ENCODE results near the gene CYP1A2. TPM values are rescaled to one million over a fixed set of nuclear protein-coding genes. Genes with fewer than 3 reads are reported as not detected.
A peak's percentile ranks its signal among the peaks of the same experiment; 100 is the strongest.

The CYP1A2 gene
- total and polyA plus RNA-seq, 5 donors from 2014 or later, result not detected

GRCh38 chr15:74763416-74763815 is 14.8 kb downstream of the CYP1A2 start:
- Histone ChIP-seq H3K27me3 (ENCODE audit: control insufficient read depth, insufficient read depth, low read length) (no peaks in the 10 kb centered on the region), H3K4me3 (ENCODE audit: low read depth, low read length) (no peak overlapping the region), H3K27ac (ENCODE audit: insufficient read depth, low read length, poor library complexity, severe bottlenecking) (no peak overlapping the region), H3K36me3 (ENCODE audit: control insufficient read depth, insufficient read depth, low read length) (no peaks in the 10 kb centered on the region), H3K9me3 (ENCODE audit: control insufficient read depth in 2 of 2, low read length in 2 of 2) (no peaks in the 10 kb centered on the region), H3K4me1 (ENCODE audit: control insufficient read depth, insufficient read depth, low read length, poor library complexity, severe bottlenecking) (no peaks in the 10 kb centered on the region)
- no peak for DNase-seq
- Mint-ChIP-seq H3K27ac (no peak overlapping the region), H3K27me3 (peaks cover 21% of the 10 kb centered on the region), H3K36me3 (no peaks in the 10 kb centered on the region), H3K9me3 (no peaks in the 10 kb centered on the region), H3K4me3 (no peak overlapping the region), H3K4me1 (no peaks in the 10 kb centered on the region)
- ATAC-seq (ENCODE audit: low read depth in 2 of 2), result no peak

DNA sequence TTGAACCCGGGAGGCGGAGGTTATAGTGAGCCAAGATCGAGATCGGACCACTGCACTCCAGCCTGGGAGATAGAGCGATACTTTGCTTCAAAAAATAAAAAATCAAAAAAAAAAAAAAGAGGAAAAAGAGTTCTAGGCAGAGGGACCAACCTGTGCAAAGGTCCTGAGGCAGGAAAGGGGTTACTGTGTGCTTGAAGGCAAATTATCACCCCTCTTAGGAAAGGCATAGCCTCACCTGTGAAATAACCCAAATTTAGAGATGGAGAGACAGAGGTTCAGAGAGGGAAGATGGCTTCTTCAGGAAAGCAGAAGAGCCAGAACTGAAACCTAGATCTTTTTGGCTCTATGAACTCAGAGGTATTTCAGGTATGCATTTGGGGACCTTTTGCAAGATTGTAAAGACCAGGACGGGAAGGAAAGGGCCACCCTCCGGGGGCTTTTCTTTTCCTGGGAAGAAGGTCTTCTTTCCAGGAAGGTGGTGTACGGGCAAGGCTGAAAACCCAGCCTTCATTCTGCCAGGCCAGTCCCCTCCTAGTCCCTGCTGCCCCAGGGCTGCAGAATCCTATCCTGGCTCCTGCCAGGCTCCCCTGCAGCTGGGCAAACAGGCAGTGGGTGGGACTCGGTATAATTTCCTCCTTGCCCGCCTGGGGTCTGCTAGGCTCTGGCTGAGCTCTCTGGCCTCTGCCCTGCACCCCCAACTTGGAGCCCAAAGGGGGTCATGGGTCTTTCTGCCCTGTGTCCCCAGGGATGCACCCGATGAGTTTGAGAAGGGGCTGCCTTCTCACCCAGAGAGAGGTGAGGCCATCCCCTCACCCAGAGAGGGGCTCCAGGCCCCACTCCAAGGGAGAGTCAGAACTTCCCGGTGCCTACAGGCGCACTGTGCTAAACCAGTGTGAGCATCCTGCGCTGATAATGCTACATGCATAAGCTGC is 18.8 kb downstream of the CYP1A2 start:
- H3K4me1 Mint-ChIP-seq, result peaks cover 4 to 22% (median 10%) of the 10 kb centered on the region in 4 donors
- H3K9me3 Mint-ChIP-seq, result no peaks in the 10 kb centered on the region
- H3K27ac Mint-ChIP-seq, result no peak overlapping the region
- ATAC-seq (ENCODE audit: low read depth in 2 of 2) (no peak), DNase-seq (no peak)
- no peaks in the 10 kb centered on the region for H3K27me3 ChIP-seq (ENCODE audit: control insufficient read depth, insufficient read depth, low read length)
- H3K4me1 ChIP-seq (ENCODE audit: control insufficient read depth, insufficient read depth, low read length, poor library complexity, severe bottlenecking), result peaks cover 19% of the 10 kb centered on the region
- no peaks in the 10 kb centered on the region for H3K36me3 ChIP-seq (ENCODE audit: control insufficient read depth, insufficient read depth, low read length)
- H3K27ac ChIP-seq (ENCODE audit: insufficient read depth, low read length, poor library complexity, severe bottlenecking), result no peak overlapping the region
- H3K36me3 Mint-ChIP-seq, result no peaks in the 10 kb centered on the region
- no peak overlapping the region for H3K4me3 Mint-ChIP-seq
- no peak overlapping the region for H3K4me3 ChIP-seq (ENCODE audit: low read depth, low read length)
- no peaks in the 10 kb centered on the region for H3K9me3 ChIP-seq (ENCODE audit: control insufficient read depth in 2 of 2, low read length in 2 of 2)
- H3K27me3 Mint-ChIP-seq, result peaks cover 32% of the 10 kb centered on the region

DNA sequence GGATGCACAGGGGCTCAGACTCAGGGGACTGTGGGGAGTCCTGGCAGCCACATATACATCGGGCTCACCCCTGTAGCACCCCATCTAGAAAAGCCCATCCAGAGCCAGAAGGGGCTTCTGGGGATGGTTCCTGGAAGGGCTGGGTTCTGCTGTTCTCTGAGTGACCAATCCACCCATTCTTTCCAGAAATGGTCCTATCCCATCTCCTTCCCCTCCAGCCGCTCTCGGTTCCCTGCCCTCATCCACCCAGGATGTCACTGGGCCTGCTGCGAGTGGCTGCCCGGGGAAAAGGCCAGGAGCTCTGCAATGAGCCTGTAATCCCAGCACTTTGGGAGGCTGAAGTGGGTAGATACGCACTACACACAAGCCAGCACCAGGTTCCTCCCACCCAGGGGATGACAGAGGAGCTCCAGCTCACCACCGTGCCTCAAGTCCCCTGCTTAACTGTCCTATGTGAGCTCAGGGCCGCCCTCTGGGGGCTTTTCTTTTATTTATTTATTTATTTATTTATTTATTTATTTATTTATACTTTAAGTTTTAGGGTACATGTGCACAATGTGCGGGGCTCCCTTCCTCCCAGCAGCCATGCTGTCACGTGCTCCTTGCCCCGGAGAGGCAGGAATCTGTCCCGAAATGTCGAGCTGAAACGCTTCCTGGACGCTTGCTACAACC is 19.6 kb downstream of the CYP1A2 start:
- H3K4me1 ChIP-seq (ENCODE audit: control insufficient read depth, insufficient read depth, low read length, poor library complexity, severe bottlenecking), result peaks cover 19% of the 10 kb centered on the region
- DNase-seq (no peak), ATAC-seq (ENCODE audit: low read depth in 2 of 2) (no peak)
- H3K4me1 Mint-ChIP-seq, result peaks cover 4 to 27% (median 10%) of the 10 kb centered on the region in 4 donors
- H3K27me3 ChIP-seq (ENCODE audit: control insufficient read depth, insufficient read depth, low read length), result no peaks in the 10 kb centered on the region
- H3K9me3 Mint-ChIP-seq, result no peaks in the 10 kb centered on the region
- H3K27ac Mint-ChIP-seq, result peak overlapping the region in 2 of 3 donors; percentile 34 to 67
- H3K36me3 Mint-ChIP-seq, result no peaks in the 10 kb centered on the region
- no peaks in the 10 kb centered on the region for H3K36me3 ChIP-seq (ENCODE audit: control insufficient read depth, insufficient read depth, low read length)
- H3K4me3 ChIP-seq (ENCODE audit: low read depth, low read length), result no peak overlapping the region
- H3K27me3 Mint-ChIP-seq, result peaks cover 32% of the 10 kb centered on the region
- H3K4me3 Mint-ChIP-seq, result no peak overlapping the region
- no peak overlapping the region for H3K27ac ChIP-seq (ENCODE audit: insufficient read depth, low read length, poor library complexity, severe bottlenecking)
- H3K9me3 ChIP-seq (ENCODE audit: control insufficient read depth in 2 of 2, low read length in 2 of 2), result no peaks in the 10 kb centered on the region

- Mint-ChIP-seq H3K4me1 (peaks cover 5 to 33% (median 12%) of the 10 kb centered on the region in 4 donors), H3K4me3 (peak overlapping the region in 1 of 4 donors; percentile 1), H3K36me3 (no peaks in the 10 kb centered on the region), H3K9me3 (no peaks in the 10 kb centered on the region), H3K27ac (peak overlapping the region in 2 of 3 donors; percentile 34 to 67), H3K27me3 (peaks cover 32% of the 10 kb centered on the region)
- DNase-seq (peak; percentile 54 to 64 (median 62)), ATAC-seq (ENCODE audit: low read depth in 2 of 2) (peak in 1 of 2 donors; percentile 52)
- no peaks in the 10 kb centered on the region for H3K36me3 ChIP-seq (ENCODE audit: control insufficient read depth, insufficient read depth, low read length)
- H3K4me3 ChIP-seq (ENCODE audit: low read depth, low read length), result no peak overlapping the region
- no peak overlapping the region for H3K27ac ChIP-seq (ENCODE audit: insufficient read depth, low read length, poor library complexity, severe bottlenecking)
- H3K27me3 ChIP-seq (ENCODE audit: control insufficient read depth, insufficient read depth, low read length), result no peaks in the 10 kb centered on the region
- H3K4me1 ChIP-seq (ENCODE audit: control insufficient read depth, insufficient read depth, low read length, poor library complexity, severe bottlenecking), result peaks cover 24% of the 10 kb centered on the region
- H3K9me3 ChIP-seq (ENCODE audit: control insufficient read depth in 2 of 2, low read length in 2 of 2), result no peaks in the 10 kb centered on the region
Measured at GRCh38 chr15:74768771-74769342, 20.2 kb downstream of the CYP1A2 start.

GRCh38 chr15:74769463-74770025 is 20.9 kb downstream of the CYP1A2 start:
- no peaks in the 10 kb centered on the region for H3K9me3 Mint-ChIP-seq
- no peak for DNase-seq
- H3K4me3 Mint-ChIP-seq, result no peak overlapping the region
- H3K4me1 Mint-ChIP-seq, result peaks cover 5 to 40% (median 15%) of the 10 kb centered on the region in 4 donors
- Histone ChIP-seq H3K27me3 (ENCODE audit: control insufficient read depth, insufficient read depth, low read length) (no peaks in the 10 kb centered on the region), H3K4me1 (ENCODE audit: control insufficient read depth, insufficient read depth, low read length, poor library complexity, severe bottlenecking) (peaks cover 27% of the 10 kb centered on the region), H3K9me3 (ENCODE audit: control insufficient read depth in 2 of 2, low read length in 2 of 2) (no peaks in the 10 kb centered on the region), H3K36me3 (ENCODE audit: control insufficient read depth, insufficient read depth, low read length) (no peaks in the 10 kb centered on the region), H3K27ac (ENCODE audit: insufficient read depth, low read length, poor library complexity, severe bottlenecking) (no peak overlapping the region), H3K4me3 (ENCODE audit: low read depth, low read length) (no peak overlapping the region)
- no peak overlapping the region for H3K27ac Mint-ChIP-seq
- no peak for ATAC-seq (ENCODE audit: low read depth in 2 of 2)
- H3K36me3 Mint-ChIP-seq, result no peaks in the 10 kb centered on the region
- H3K27me3 Mint-ChIP-seq, result peaks cover 29% of the 10 kb centered on the region

DNA sequence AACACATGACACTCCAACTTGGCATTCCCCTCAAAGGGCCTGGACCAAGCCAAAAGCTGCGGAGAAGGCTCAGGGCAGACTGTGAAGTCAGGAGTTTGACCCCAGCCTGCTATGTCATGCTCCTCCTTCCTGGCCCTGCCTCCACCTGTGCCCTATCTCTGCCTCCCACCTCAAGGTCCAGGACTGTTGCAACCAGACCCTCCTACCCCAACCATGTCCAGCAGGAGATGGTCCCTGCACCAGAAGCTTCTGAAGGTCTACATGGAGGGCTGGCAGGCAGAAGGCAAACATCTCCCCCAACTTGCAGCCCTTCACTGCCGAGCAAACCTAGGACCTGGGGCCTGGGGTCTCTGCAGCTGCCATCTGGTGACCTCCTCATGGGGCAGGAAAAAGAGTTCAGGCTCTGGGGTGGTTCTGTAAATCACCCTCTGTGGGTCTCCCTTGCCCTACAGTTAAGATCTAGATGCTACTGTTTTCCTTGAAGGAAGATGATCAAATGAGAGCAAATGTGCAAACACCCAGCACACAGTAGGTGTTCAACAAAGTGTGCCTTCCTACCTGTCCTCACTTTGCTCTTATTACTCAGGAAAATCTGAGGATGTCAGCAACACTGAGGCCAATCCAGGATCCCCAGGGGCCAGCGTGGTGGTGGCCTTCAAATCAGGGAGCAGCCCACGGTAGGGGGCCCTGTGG is 21.7 kb downstream of the CYP1A2 start:
- H3K4me1 Mint-ChIP-seq, result peaks cover 5 to 46% (median 19%) of the 10 kb centered on the region in 4 donors
- H3K4me3 ChIP-seq (ENCODE audit: low read depth, low read length), result no peak overlapping the region
- peak overlapping the region in 1 of 3 donors; percentile 78 for H3K27ac Mint-ChIP-seq
- no peaks in the 10 kb centered on the region for H3K36me3 ChIP-seq (ENCODE audit: control insufficient read depth, insufficient read depth, low read length)
- no peaks in the 10 kb centered on the region for H3K27me3 ChIP-seq (ENCODE audit: control insufficient read depth, insufficient read depth, low read length)
- no peaks in the 10 kb centered on the region for H3K36me3 Mint-ChIP-seq
- H3K27me3 Mint-ChIP-seq, result peaks cover 23% of the 10 kb centered on the region
- H3K4me3 Mint-ChIP-seq, result no peak overlapping the region
- H3K4me1 ChIP-seq (ENCODE audit: control insufficient read depth, insufficient read depth, low read length, poor library complexity, severe bottlenecking), result peaks cover 33% of the 10 kb centered on the region
- no peaks in the 10 kb centered on the region for H3K9me3 Mint-ChIP-seq
- no peak overlapping the region for H3K27ac ChIP-seq (ENCODE audit: insufficient read depth, low read length, poor library complexity, severe bottlenecking)
- DNase-seq (no peak), ATAC-seq (ENCODE audit: low read depth in 2 of 2) (no peak)
- H3K9me3 ChIP-seq (ENCODE audit: control insufficient read depth in 2 of 2, low read length in 2 of 2), result no peaks in the 10 kb centered on the region

DNA sequence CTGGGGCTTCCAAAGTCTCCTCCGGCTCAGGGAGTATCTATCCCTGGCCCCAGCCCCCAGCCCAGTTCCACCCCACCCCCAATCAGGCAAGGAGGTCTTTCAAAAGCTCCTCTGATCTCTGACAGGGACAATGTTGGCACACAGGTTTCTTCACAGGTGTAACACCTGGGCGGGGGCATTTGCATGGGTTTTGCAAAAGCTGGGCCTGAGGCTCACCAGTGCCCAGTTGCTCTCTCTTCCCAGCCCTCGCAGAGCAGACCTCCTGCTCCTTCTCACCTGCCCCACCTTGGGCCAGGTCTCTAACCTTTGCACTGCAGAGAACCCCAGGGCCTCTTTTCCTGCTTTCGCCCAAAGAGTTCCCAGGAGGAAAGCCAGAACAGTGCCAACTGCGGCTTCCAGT is 24.7 kb downstream of the CYP1A2 start:
- Histone ChIP-seq H3K27me3 (ENCODE audit: control insufficient read depth, insufficient read depth, low read length) (no peaks in the 10 kb centered on the region), H3K9me3 (ENCODE audit: control insufficient read depth in 2 of 2, low read length in 2 of 2) (no peaks in the 10 kb centered on the region), H3K4me3 (ENCODE audit: low read depth, low read length) (no peak overlapping the region), H3K27ac (ENCODE audit: insufficient read depth, low read length, poor library complexity, severe bottlenecking) (no peak overlapping the region), H3K4me1 (ENCODE audit: control insufficient read depth, insufficient read depth, low read length, poor library complexity, severe bottlenecking) (peaks cover 61% of the 10 kb centered on the region), H3K36me3 (ENCODE audit: control insufficient read depth, insufficient read depth, low read length) (no peaks in the 10 kb centered on the region)
- Mint-ChIP-seq H3K27ac (peak overlapping the region in 2 of 3 donors; percentile 58 to 95), H3K9me3 (no peaks in the 10 kb centered on the region), H3K36me3 (no peaks in the 10 kb centered on the region), H3K4me1 (peaks cover 7 to 76% (median 43%) of the 10 kb centered on the region in 4 donors), H3K4me3 (peak overlapping the region in 1 of 4 donors; percentile 15), H3K27me3 (peaks cover 17% of the 10 kb centered on the region)
- DNase-seq (no peak), ATAC-seq (ENCODE audit: low read depth in 2 of 2) (no peak)

Measured in CD4-positive, CD25-positive, alpha-beta regulatory T cell (primary cell).